Fibroblast of skin of right biceps (primary cell): Measurements from ENCODE around the gene PRDX6.
"Not testable (repeated sequence)": the region's sequence is repeated elsewhere in the genome, so short reads cannot be mapped to it uniquely, and the experiment has no call there.

Experiments
- DNase-seq: peaks from one replicate; pipeline ENCODE4 v3.0.0-alpha.2; 2013

PRDX6 gene

GRCh38 chr1:173469656-173470055 lies 7.5 kb upstream of the PRDX6 start:
- DNase-seq: no peak

GRCh38 chr1:173470608-173471007 lies 6.5 kb upstream of the PRDX6 start:
- no peak for DNase-seq

DNA sequence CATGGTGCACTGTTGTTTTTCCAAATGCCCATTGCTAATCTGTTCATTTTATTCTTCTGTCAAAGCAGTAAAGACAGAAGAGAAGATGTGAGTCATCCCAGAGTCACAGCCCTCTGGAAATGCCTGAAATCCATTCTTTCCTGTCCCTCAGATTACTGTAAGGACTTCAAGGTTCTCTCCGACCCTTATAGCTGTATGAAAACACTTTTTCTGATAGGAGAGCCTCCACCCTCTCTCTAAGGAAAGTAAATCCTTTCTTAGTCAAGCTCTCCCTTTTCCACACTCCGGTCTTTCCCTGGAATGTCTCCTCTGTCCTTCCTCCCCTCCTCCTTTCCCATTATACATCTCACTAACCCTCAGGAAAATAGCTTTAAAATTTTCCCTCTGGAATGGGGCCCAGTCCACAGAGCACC lies 3.5 kb upstream of the PRDX6 start:
- DNase-seq: peak; percentile 74

GRCh38 chr1:173474097-173474779 lies 2.9 kb upstream of the PRDX6 start:
- DNase-seq: no peak

GRCh38 chr1:173474780-173475421 lies 2.2 kb upstream of the PRDX6 start:
- DNase-seq: not testable (repeated sequence)

DNA sequence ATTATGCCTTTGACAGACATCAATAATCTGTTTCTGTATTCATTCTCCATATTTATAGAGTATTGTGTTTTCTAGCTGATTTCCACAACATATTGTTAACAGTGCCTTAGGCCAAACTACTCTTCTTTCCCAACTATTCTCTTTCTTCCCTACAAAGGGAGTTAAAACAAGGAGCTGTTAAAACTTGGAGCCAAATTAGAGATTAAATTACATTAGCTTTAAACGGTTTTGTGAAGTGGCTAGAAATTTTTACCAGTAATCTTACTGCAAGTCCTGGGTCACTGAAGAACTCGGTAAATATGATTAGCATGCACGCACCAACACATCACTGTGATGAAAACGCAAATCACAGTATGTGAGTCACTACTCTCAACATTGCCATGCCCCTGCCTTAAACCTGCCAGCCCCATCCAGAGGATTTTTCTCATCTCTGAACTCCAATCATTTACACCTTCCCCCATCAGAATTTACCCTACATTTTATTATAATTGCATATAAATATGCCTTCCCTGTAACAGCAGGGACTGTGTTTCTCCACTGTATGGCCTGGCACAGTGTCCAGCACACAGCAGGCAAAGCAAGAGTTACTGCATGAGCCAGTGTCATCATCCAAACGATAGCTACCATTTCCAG lies 1.5 kb upstream of the PRDX6 start:
- DNase-seq: peak; percentile 70

GRCh38 chr1:173476197-173476664 lies 904 bp upstream of the PRDX6 start:
- DNase-seq: no peak

GRCh38 chr1:173476665-173477285 lies 360 bp upstream of the PRDX6 start:
- DNase-seq: peak; percentile 93

DNA sequence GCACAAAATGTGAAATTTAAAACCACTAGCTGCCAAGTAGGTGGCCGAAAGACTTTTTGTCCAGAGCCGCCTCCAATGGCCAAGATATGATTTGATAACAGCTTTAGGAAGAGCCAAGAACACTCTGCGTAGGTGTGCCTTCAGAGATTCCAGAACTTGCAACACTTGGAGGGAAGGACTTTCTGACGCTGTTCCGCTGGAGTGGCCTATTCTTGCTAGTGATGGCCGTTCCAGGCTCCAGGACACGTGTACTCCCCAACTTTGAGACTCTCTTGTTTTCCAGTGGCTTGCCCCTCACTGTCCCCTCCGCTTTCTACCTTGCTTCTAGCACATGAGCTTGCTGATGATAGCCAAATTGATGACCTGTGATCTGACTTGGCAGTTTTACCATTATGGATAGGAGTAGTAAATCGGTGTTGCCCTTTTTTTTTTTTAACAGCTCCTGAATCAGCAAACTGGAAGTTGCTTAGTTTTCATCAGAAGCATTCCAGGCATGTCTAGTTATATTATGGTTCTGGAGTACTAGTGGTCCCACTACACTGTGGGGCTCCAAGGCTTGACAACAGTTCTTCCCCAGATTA lies 1.0 kb downstream of the PRDX6 start:
- DNase-seq: peak; percentile 58

- peak; percentile 3 for DNase-seq
Measured at GRCh38 chr1:173479649-173480048, 2.5 kb downstream of the PRDX6 start.

DNA sequence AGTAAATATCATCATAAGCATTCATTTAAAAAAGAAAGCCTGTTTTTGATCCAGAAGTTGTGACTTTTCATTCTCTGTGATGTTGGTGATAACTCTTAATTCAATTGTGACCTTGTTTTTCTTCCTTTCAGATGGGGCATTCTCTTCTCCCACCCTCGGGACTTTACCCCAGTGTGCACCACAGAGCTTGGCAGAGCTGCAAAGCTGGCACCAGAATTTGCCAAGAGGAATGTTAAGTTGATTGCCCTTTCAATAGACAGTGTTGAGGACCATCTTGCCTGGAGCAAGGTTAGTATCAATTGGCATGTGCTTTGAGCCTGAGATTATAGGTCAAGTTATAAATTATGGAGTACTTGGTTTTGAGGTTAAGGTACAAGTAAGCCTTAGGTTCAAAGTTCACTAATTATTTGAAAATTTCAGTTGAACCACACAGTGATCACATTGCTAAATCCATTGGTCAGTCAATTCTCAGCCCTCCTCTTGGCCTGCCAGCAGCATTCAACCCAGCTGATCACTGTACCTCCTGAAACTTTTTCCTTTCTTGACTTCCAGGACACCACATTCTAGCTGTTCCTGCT lies 4.1 kb downstream of the PRDX6 start:
- no peak for DNase-seq

DNA sequence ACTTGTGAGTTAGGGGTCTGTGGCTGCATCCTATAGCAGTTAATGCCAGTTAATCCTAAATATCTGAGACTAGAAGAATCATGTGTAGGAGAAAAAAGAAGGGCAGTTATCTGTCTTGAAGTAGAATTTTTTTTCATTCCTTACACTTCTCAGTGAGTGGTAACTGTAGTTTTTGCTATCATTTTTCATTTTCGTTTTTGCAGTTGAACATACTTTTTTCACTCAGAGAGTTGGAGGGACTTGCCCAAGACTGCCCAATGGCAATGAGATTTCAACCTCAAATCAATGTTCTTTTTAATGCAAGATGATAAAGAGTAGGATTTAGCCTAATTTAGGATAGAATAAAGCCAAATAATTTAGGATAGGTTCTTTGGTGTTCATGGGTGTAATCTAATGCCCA lies 5.5 kb downstream of the PRDX6 start:
- DNase-seq: no peak

DNA sequence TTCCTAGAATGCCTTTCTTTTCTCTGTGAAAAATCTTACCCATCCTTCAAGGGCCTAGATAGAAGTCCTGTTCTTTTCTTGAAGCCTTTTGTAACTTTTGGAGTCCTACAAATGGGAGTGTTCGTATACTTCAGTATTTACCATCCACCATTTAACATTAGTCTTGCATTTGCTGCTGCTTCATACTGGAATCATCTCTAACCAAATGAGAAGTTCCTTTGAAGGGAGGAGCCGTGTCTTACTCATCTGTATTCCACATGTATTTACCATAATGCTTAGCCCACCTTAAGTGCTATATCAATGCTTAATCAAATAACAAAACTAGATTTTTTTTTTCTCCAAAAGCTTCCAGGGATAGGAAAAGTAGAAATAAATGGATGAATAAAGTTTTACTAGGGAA lies 7.1 kb downstream of the PRDX6 start:
- DNase-seq: no peak

DNA sequence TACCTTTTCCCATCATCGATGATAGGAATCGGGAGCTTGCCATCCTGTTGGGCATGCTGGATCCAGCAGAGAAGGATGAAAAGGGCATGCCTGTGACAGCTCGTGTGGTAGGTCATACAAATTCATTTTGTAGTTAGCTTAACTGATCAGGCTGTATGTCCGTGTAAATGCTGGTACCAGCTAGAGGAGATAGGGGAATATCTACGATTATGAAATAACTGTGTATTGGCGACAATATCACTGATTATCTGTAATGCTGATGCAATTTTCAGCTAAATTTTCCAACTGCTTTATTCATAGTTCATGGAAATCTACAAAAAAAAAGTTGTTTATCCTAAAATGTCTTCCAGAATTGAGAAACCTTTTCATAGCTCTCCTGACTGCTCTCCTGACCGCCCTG lies 8.3 kb downstream of the PRDX6 start:
- no peak for DNase-seq

GRCh38 chr1:173488001-173488400 lies 10.9 kb downstream of the PRDX6 start:
- DNase-seq: no peak

- peak; percentile 3 for DNase-seq
Measured at GRCh38 chr1:173489149-173489600, 12.0 kb downstream of the PRDX6 start.

GRCh38 chr1:173489929-173490328 lies 12.8 kb downstream of the PRDX6 start:
- no peak for DNase-seq

GRCh38 chr1:173491508-173491907 lies 14.4 kb downstream of the PRDX6 start:
- no peak for DNase-seq

DNA sequence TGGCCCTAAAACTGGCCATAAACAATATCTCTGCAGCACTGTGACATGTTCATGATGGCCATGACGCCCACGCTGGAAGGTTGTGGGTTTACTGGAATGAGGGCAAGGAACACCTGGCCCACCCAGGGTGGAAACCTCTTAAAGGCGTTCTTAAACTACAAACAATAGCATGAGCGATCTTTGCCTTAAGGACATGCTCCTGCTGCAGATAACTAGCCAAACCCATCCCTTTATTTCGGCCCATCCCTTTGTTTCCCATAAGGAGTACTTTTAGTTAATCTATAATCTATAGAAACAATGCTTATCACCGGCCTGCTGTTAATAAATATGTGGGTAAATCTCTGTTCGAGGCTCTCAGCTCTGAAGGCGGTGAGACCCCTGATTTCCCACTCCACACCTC lies 16.0 kb downstream of the PRDX6 start:
- not testable (repeated sequence) for DNase-seq

- no peak for DNase-seq
Measured at GRCh38 chr1:173495609-173496267, 18.6 kb downstream of the PRDX6 start.

- no peak for DNase-seq
Measured at GRCh38 chr1:173496757-173497320, 19.7 kb downstream of the PRDX6 start.

- no peak for DNase-seq
Measured at GRCh38 chr1:173499729-173500128, 22.6 kb downstream of the PRDX6 start.
